ENCODE results near the gene DOCK1.
A peak's percentile ranks its signal among the peaks of the same experiment; 100 is the strongest.

DOCK1 gene

GRCh38 chr10:127148933-127149220 is 243.6 kb downstream of the DOCK1 start:
- no peak for DNase-seq

- no peak for DNase-seq
Observed at GRCh38 chr10:127149501-127150081, 244.4 kb downstream of the DOCK1 start.

- no peak for DNase-seq
Observed at GRCh38 chr10:127150136-127150535, 244.9 kb downstream of the DOCK1 start.

GRCh38 chr10:127151541-127151940 is 246.3 kb downstream of the DOCK1 start:
- DNase-seq = no peak

- peak; percentile 34 for DNase-seq
Observed at GRCh38 chr10:127151981-127152699, 246.9 kb downstream of the DOCK1 start.

- no peak for DNase-seq
Observed at GRCh38 chr10:127153181-127153580, 248.0 kb downstream of the DOCK1 start.

GRCh38 chr10:127154831-127155620 is 249.8 kb downstream of the DOCK1 start:
- DNase-seq = no peak

GRCh38 chr10:127157089-127157488 is 251.9 kb downstream of the DOCK1 start:
- no peak for DNase-seq

DNA sequence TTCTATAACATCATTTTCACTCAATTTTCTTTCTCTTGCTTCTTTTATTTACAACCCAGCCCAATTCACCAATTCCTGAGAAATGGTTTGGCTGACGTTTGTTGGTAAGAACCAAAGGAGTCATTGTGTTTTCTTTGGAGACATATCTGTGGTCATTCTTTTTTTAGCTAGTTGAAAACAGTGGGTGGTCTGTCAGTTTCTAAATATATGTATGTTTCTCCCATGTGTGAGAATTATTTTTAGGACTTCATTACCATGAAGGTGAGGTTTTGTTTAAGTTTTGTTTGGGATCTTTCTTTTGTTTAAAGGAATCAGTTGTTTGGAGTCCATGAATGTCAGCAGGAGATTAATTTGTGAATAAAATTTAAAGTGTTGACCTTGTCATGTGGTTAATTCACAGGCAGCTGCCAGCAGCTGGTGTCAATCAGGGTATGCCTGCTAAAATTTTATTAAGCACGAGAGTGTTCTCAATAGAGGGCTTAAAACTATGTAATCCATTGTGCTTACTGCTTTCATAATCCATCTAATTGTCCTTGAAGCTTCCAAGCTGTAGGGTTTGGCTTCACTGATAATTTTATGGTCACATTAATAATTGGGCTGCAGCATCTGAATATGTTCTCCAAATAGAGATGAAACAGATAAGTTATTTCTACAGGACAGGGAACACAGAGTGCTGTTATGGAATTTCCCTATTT is 252.4 kb downstream of the DOCK1 start:
- DNase-seq = no peak

- DNase-seq = no peak
Observed at GRCh38 chr10:127158662-127159061, 253.4 kb downstream of the DOCK1 start.

- DNase-seq = no peak
Observed at GRCh38 chr10:127159648-127160245, 254.5 kb downstream of the DOCK1 start.

GRCh38 chr10:127161482-127161881 is 256.3 kb downstream of the DOCK1 start:
- DNase-seq = no peak

DNA sequence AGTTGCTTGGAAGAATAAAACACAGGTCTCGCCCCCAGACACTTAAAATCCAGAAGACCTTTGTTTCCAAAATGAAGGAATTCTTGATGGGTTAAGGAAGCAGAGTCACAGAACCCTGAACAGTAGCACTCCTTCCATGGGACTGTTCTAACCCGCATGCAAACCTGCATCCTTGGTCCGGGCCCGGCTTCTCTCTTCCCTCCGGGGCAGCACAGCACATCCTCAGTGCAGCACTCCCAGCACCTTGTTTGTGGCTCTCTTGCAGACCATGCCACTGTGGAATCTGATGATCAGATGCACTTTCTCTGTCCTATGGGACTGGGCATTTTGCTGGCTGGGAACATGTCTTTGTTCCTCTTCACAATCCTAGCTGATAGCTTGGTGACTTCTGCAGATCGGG is 257.6 kb downstream of the DOCK1 start:
- no peak for DNase-seq

- peak; percentile 50 for DNase-seq
Observed at GRCh38 chr10:127168261-127168660, 263.0 kb downstream of the DOCK1 start.

DNA sequence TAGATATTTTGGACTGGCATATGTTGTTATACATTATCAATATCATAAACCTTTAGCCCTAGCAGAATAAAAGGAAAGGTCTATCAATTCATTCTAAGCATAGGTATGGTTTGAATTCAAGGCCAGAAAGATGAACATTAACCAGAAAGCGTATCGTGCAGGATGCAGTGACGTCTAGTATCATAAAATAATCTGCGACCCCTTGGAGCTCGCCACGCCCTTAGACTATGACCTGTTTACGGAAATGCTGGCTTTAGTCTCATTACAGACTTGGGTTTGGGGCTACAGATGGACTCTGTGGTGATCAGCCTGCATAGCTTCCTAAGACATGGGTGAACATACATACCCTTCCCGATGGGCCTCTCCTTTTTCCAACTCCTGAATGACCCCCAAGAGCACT is 269.6 kb downstream of the DOCK1 start:
- DNase-seq = no peak

DNA sequence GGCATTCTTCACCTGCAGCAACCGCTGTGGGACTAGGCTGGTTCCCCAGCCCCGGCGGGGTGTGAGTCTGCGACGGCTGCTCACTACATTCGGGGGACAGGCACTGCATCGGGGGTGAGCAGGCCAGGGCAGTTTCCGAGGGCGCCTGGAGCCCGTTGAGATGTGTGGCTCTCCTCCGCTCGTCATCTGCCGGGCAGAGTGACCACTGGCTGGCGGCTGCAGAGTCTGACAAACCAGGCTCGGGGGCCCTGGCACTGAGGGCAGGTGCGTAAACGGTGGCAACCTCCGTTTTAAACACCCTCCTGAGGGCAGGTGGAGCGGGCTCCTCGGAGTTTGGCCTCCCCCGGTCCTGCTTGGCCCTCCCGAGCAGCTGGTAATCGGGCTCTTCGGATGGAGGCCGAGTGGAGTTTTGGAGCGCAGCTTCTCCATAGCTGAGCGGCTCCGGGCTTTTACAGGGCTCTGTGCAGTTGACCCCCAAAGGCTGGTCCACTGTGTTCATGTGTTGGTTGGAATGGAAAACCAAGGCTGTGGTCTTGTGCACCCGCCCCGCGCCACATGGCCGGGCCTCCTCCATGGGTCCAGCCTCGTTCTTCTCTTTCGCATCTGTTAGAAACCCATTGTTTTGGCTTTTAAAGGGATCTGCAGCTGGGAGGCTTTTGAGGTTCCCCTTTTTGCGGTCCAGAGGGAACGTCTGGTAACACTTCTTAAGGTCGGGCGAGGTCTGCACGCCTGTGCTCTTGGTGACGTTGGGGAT is 270.3 kb downstream of the DOCK1 start:
- no peak for DNase-seq

GRCh38 chr10:127176649-127177048 is 271.4 kb downstream of the DOCK1 start:
- no peak for DNase-seq

DNA sequence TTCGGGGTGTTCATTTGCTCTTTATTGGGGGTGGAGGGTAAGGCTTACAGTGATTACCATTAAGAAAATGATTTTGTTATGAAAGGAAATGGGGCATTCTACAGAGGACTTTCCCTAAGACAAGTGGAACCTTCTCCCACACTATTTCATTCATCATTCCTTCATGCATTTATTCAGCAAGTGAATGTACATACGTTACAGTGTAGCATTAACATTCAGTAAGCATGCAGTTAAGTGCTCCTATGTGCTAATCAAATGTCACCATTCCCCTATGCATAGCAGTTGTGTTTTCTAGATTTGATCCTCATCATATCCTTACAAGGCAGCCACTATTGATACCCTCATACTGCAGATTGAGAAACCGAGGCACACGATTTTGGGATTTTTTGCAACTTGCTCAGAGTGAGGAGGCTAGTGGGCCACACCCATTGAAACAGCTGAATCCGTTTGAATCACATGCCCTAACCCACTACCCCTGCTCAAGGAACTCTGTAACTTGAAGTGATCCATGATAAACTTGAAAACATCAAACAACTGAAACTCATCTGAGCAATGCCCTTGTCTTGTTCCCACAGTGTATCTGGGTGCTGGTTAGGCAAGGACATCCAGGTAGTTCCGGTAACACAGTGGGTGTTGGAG is 274.5 kb downstream of the DOCK1 start:
- DNase-seq = no peak

DNA sequence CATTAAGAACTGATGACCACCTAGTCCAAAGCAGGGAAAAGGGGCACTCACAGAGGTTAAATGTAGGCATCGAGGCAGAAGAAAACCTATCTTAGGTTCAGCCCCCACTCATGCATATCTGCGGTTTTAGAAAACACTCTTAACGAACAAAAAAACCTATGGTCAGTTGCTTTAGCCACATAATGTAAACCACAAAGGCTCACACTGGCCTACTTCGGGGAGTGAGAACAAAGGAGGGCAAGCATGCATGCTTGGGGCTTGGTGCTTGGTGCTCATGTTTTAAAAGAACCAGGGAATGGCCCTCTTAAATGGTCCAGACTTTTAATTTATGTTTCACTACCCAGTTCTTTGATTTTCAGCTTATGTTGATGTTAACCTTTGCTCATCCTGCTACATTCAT is 276.9 kb downstream of the DOCK1 start:
- no peak for DNase-seq

DNA sequence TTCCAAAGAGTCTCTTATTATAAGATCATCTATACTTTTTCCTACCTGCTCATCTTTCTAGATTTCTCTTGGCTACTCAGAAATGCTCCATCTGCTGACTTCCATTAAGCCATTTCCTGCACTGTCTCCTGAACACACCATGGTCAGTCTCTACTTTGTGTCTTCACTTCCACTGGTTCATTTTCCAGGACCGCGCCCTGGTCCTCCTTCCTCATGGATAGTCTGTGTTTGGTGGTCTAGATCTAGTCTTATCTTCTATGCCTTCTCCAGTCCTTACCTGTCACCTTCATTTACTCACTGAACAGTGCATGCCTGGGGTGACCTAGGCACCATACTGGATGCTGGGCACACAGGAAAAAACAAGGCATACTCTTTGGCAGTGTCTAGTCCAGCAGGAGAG is 279.4 kb downstream of the DOCK1 start:
- DNase-seq = no peak

DNA sequence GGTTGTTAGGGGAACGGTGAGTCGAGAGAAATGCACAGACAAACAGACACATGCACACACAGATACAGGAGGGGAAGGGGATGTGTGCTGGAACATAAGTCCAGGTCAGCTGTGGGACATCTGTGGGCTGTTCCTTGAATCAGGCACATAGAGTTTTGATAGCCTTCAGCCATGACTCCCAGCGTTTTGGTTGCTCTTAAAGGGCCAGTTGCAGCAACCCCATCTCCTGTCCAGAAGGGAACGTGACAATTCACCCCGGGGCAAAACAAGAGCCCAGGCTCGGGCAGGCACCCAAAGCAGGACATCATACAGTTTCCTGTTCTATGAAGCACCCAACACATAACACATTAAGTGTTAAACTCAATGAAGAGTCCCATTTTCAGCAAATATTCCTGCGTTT is 281.6 kb downstream of the DOCK1 start:
- no peak for DNase-seq

DNA sequence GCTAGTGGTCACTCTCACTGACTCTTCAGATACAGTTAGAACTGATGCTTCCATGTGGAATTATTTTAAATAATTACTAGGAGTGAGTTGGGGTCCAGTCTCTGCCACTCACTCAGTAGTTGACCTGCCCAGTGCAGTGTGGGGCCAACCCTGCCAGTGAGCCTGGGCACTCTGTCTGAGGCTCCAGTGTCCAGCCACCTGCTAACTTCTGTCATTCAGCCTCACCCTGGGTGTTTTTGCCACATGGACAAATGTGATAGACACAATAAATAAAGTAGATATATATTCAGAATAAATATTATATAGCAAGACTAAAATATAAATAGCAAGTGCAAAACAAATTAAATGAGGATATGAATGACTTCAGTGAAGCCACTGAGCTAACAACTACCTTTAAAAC is 284.0 kb downstream of the DOCK1 start:
- no peak for DNase-seq

All from midbrain (tissue), 1 donor.